EH (cell line): ENCODE data around the gene LMTK2.

Experiments used
- DNase-seq: peaks from one replicate; pipeline ENCODE4 v3.0.0-alpha.2; 2015; ENCODE audit warnings: low read depth

The LMTK2 gene

GRCh38 chr7:98234429-98235147, 127.9 kb downstream of the LMTK2 start:
- DNase-seq: peak; percentile 32

GRCh38 chr7:98235901-98236300, 129.2 kb downstream of the LMTK2 start:
- no peak for DNase-seq

GRCh38 chr7:98236355-98237185, 129.9 kb downstream of the LMTK2 start:
- no peak for DNase-seq

GRCh38 chr7:98238076-98238475, 131.4 kb downstream of the LMTK2 start:
- no peak for DNase-seq

- DNase-seq: peak; percentile 42
These were observed 132.3 kb downstream of the LMTK2 start for GRCh38 chr7:98238976-98239375.

- DNase-seq: peak; percentile 47
These were observed 134.5 kb downstream of the LMTK2 start for GRCh38 chr7:98240961-98241673.

GRCh38 chr7:98241674-98242241, 135.1 kb downstream of the LMTK2 start:
- DNase-seq: no peak

- DNase-seq: no peak
These were observed 135.7 kb downstream of the LMTK2 start for GRCh38 chr7:98242342-98242741.

- DNase-seq: no peak
These were observed 136.3 kb downstream of the LMTK2 start for GRCh38 chr7:98242934-98243333.

- no peak for DNase-seq
These were observed 138.2 kb downstream of the LMTK2 start for GRCh38 chr7:98244871-98245270.

GRCh38 chr7:98248156-98248555, 141.5 kb downstream of the LMTK2 start:
- DNase-seq: no peak

- DNase-seq: no peak
These were observed 142.4 kb downstream of the LMTK2 start for GRCh38 chr7:98249106-98249505.

GRCh38 chr7:98250789-98251188, 144.1 kb downstream of the LMTK2 start:
- DNase-seq: no peak

- no peak for DNase-seq
These were observed 144.6 kb downstream of the LMTK2 start for GRCh38 chr7:98251231-98251600.

- DNase-seq: peak; percentile 91
These were observed 145.2 kb downstream of the LMTK2 start, which contains the start of gene TECPR1 for GRCh38 chr7:98251601-98252424. TECPR1 (minus strand) TSS chr7:98252232; CDS start chr7:98246146, 6,086 bp downstream.

GRCh38 chr7:98252425-98253054, 145.9 kb downstream of the LMTK2 start:
- DNase-seq: peak; percentile 15

- no peak for DNase-seq
These were observed 147.9 kb downstream of the LMTK2 start for GRCh38 chr7:98254516-98254915.

- no peak for DNase-seq
These were observed 148.4 kb downstream of the LMTK2 start for GRCh38 chr7:98254951-98255610.

GRCh38 chr7:98256431-98256830, 149.8 kb downstream of the LMTK2 start:
- no peak for DNase-seq

- no peak for DNase-seq
These were observed 151.0 kb downstream of the LMTK2 start for GRCh38 chr7:98257701-98258100.
